HepG2 (cell line): Measurements from ENCODE around the gene VAPA. TPM values are rescaled to one million over a fixed set of nuclear protein-coding genes. Genes with fewer than 3 reads are reported as not detected.

Source experiments
- AHR ChIP-seq: IDR thresholded peaks from 2 replicates; pipeline ENCODE4 v1.6.1; 2018; ENCODE audit warnings: missing genetic modification reagents, missing compliant biosample characterization
- DR1 ChIP-seq: sonication (generic); formaldehyde crosslinking; IDR thresholded peaks from 2 replicates; pipeline ENCODE4 v1.8.0; 2021; ENCODE audit warnings: mild to moderate bottlenecking, missing genetic modification reagents, inconsistent platforms
- FOSL2 ChIP-seq: sonication (generic); formaldehyde crosslinking; IDR thresholded peaks from 2 replicates; pipeline ENCODE4 v1.4.0; 2020; ENCODE audit warnings: missing genetic modification reagents
- KMT2B ChIP-seq: IDR thresholded peaks from 2 replicates; pipeline ENCODE4 v1.6.1; 2016; ENCODE audit warnings: missing genetic modification reagents, missing compliant biosample characterization
- POLR2A ChIP-seq, 2 experiments: IDR thresholded peaks; 2 replicates each; pipeline ENCODE4 v1.6.1; 2011; ENCODE audit warnings: low read depth in 2 of 2, low read length in 2 of 2, mild to moderate bottlenecking in 1 of 2, moderate library complexity in 1 of 2; ENCODE audit not compliant: insufficient read depth in 1 of 2
- SAFB2 ChIP-seq: sonication (generic); formaldehyde crosslinking; IDR thresholded peaks from 2 replicates; pipeline ENCODE4 v1.5.1; 2020; ENCODE audit warnings: missing genetic modification reagents, low read depth, mild to moderate bottlenecking, borderline replicate concordance
- TBX3 ChIP-seq: fragments of 450-650 bp; IDR thresholded peaks from 2 replicates; pipeline ENCODE4 v1.6.1; 2017; ENCODE audit warnings: antibody characterized with exemption, mild to moderate bottlenecking, inconsistent platforms, borderline replicate concordance
- YEATS4 ChIP-seq: sonication (generic); formaldehyde crosslinking; IDR thresholded peaks from 2 replicates; pipeline ENCODE4 v1.4.0; 2020; ENCODE audit warnings: missing genetic modification reagents, borderline replicate concordance
- ZMYM4 ChIP-seq: sonication (generic); formaldehyde crosslinking; IDR thresholded peaks from 2 replicates; pipeline ENCODE4 v1.8.1; 2023; ENCODE audit warnings: mild to moderate bottlenecking, missing genetic modification reagents
- ZNF790 ChIP-seq: sonication (generic); formaldehyde crosslinking; IDR thresholded peaks from 2 replicates; pipeline ENCODE4 v1.8.0; 2022; ENCODE audit warnings: missing genetic modification reagents, mild to moderate bottlenecking, borderline replicate concordance
- polyA plus RNA-seq, 8 experiments: library from polyadenylated mRNA; depleted of rRNA in 3 of 8; stranded (reverse) in 7 of 8; unstranded in 1 of 8; fragments of >200 nt; fragmentation: Illumina TruSeq in 4 of 8; extraction: Trizol in 4 of 8; gene quantifications; 2 replicates each; pipeline versions ENCODE4 v1.2.1 to v1.2.3, GENCODE V29; 2011 to 2016; ENCODE audit warnings: low read depth in 4 of 8, missing spikeins in 1 of 8, mixed read lengths in 1 of 8; ENCODE audit not compliant: insufficient read depth in 1 of 8
- total RNA-seq, 5 experiments: library from RNA; depleted of rRNA; stranded (reverse); fragments of >200 nt; fragmentation: Illumina TruSeq; extraction: Trizol; gene quantifications; 2 replicates each; pipeline ENCODE4 v1.2.3, GENCODE V29; 2016; ENCODE audit warnings: low read depth in 1 of 5
- TF ChIP-seq, protein P1 (sequence below): sonication (generic); formaldehyde crosslinking; IDR thresholded peaks from 2 replicates; pipeline ENCODE4 v1.5.1; 2020; ENCODE audit warnings: missing genetic modification reagents, mild to moderate bottlenecking, borderline replicate concordance
- TF ChIP-seq, protein P2 (sequence below): sonication (generic); formaldehyde crosslinking; IDR thresholded peaks from 2 replicates; pipeline ENCODE4 v1.4.0; 2020; ENCODE audit warnings: low read depth, missing genetic modification reagents
- TF ChIP-seq, protein P3 (sequence below): sonication (generic); formaldehyde crosslinking; IDR thresholded peaks from 2 replicates; pipeline ENCODE4 v1.5.1; 2020; ENCODE audit warnings: mild to moderate bottlenecking, missing genetic modification reagents, borderline replicate concordance
- TF ChIP-seq, protein P4 (sequence below): IDR thresholded peaks from 2 replicates; pipeline ENCODE4 v1.6.1; 2016

VAPA gene
- total and polyA plus RNA-seq, 2 of the 13 experiments (the other 11 are each of a cell fraction or from before 2014, with no cell fraction given) = 167 to 294 TPM

DNA sequence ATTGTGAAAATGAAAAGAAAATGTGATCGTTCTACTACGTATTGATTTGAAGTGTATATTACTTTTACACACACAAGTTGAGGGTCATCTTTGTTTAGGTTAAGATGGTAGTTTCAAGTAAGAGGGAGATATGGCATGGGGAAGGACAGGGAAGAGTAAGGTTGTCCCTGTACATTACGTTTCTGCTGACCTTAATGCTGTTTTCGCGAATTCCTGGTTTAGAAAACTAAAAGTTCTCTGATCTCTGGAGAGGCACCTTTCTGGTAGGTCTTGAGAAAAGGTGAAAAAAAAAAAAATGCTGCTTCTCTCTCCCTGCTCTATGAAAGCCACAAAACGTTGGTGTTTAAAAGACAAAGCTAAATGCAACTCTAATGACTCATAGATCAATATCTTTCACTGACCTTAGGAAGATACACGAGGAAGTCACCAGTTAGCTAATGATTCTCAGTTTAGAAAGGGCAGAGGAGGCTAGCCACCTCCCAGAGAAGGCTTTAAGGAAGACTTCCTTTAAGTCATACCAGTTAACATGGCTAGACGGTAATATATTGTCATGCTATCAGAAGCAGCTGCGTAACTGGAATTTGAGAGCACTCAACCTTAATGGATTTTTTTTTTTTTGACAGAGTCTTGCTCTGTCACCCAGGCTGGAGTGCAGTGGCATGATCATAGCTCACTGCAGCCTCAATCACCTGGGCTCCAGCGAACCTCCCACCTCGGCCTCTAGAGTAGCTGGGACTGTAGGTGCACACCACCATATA lies 14.8 kb upstream of the VAPA start (continued):
- TF ChIP-seq ZMYM4 (CRISPR knock-in tag) = no peak
- no peak for TF ChIP-seq YEATS4 (CRISPR knock-in tag)
- no peak for TF ChIP-seq AHR (CRISPR knock-in tag)
- TF ChIP-seq, protein P1, sequence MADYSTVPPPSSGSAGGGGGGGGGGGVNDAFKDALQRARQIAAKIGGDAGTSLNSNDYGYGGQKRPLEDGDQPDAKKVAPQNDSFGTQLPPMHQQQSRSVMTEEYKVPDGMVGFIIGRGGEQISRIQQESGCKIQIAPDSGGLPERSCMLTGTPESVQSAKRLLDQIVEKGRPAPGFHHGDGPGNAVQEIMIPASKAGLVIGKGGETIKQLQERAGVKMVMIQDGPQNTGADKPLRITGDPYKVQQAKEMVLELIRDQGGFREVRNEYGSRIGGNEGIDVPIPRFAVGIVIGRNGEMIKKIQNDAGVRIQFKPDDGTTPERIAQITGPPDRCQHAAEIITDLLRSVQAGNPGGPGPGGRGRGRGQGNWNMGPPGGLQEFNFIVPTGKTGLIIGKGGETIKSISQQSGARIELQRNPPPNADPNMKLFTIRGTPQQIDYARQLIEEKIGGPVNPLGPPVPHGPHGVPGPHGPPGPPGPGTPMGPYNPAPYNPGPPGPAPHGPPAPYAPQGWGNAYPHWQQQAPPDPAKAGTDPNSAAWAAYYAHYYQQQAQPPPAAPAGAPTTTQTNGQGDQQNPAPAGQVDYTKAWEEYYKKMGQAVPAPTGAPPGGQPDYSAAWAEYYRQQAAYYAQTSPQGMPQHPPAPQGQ (CRISPR knock-in tag) = no peak
- TF ChIP-seq, protein P2, sequence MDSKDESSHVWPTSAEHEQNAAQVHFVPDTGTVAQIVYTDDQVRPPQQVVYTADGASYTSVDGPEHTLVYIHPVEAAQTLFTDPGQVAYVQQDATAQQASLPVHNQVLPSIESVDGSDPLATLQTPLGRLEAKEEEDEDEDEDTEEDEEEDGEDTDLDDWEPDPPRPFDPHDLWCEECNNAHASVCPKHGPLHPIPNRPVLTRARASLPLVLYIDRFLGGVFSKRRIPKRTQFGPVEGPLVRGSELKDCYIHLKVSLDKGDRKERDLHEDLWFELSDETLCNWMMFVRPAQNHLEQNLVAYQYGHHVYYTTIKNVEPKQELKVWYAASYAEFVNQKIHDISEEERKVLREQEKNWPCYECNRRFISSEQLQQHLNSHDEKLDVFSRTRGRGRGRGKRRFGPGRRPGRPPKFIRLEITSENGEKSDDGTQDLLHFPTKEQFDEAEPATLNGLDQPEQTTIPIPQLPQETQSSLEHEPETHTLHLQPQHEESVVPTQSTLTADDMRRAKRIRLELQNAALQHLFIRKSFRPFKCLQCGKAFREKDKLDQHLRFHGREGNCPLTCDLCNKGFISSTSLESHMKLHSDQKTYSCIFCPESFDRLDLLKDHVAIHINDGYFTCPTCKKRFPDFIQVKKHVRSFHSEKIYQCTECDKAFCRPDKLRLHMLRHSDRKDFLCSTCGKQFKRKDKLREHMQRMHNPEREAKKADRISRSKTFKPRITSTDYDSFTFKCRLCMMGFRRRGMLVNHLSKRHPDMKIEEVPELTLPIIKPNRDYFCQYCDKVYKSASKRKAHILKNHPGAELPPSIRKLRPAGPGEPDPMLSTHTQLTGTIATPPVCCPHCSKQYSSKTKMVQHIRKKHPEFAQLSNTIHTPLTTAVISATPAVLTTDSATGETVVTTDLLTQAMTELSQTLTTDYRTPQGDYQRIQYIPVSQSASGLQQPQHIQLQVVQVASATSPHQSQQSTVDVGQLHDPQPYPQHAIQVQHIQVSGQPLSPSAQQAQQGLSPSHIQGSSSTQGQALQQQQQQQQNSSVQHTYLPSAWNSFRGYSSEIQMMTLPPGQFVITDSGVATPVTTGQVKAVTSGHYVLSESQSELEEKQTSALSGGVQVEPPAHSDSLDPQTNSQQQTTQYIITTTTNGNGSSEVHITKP (CRISPR knock-in tag) = no peak
- peak; percentile 28; the same call in 1 of the 2 replicates for TF ChIP-seq KMT2B
- TF ChIP-seq DR1 = no peak
- peak; percentile 94 for TF ChIP-seq FOSL2
- TF ChIP-seq, protein P3, sequence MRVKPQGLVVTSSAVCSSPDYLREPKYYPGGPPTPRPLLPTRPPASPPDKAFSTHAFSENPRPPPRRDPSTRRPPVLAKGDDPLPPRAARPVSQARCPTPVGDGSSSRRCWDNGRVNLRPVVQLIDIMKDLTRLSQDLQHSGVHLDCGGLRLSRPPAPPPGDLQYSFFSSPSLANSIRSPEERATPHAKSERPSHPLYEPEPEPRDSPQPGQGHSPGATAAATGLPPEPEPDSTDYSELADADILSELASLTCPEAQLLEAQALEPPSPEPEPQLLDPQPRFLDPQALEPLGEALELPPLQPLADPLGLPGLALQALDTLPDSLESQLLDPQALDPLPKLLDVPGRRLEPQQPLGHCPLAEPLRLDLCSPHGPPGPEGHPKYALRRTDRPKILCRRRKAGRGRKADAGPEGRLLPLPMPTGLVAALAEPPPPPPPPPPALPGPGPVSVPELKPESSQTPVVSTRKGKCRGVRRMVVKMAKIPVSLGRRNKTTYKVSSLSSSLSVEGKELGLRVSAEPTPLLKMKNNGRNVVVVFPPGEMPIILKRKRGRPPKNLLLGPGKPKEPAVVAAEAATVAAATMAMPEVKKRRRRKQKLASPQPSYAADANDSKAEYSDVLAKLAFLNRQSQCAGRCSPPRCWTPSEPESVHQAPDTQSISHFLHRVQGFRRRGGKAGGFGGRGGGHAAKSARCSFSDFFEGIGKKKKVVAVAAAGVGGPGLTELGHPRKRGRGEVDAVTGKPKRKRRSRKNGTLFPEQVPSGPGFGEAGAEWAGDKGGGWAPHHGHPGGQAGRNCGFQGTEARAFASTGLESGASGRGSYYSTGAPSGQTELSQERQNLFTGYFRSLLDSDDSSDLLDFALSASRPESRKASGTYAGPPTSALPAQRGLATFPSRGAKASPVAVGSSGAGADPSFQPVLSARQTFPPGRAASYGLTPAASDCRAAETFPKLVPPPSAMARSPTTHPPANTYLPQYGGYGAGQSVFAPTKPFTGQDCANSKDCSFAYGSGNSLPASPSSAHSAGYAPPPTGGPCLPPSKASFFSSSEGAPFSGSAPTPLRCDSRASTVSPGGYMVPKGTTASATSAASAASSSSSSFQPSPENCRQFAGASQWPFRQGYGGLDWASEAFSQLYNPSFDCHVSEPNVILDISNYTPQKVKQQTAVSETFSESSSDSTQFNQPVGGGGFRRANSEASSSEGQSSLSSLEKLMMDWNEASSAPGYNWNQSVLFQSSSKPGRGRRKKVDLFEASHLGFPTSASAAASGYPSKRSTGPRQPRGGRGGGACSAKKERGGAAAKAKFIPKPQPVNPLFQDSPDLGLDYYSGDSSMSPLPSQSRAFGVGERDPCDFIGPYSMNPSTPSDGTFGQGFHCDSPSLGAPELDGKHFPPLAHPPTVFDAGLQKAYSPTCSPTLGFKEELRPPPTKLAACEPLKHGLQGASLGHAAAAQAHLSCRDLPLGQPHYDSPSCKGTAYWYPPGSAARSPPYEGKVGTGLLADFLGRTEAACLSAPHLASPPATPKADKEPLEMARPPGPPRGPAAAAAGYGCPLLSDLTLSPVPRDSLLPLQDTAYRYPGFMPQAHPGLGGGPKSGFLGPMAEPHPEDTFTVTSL = peak; percentile 61; the same call in 1 of the 2 replicates
- 0 out of 4 replicates have a peak, but pooled peaks of 1 of the 2 experiments have one; percentile 20 for TF ChIP-seq POLR2A (IDR thresholded peaks at IDR 0.05; ENCODE audit: insufficient read depth in 1 of 2, low read depth in 2 of 2, low read length in 2 of 2)
- TF ChIP-seq, protein P4, sequence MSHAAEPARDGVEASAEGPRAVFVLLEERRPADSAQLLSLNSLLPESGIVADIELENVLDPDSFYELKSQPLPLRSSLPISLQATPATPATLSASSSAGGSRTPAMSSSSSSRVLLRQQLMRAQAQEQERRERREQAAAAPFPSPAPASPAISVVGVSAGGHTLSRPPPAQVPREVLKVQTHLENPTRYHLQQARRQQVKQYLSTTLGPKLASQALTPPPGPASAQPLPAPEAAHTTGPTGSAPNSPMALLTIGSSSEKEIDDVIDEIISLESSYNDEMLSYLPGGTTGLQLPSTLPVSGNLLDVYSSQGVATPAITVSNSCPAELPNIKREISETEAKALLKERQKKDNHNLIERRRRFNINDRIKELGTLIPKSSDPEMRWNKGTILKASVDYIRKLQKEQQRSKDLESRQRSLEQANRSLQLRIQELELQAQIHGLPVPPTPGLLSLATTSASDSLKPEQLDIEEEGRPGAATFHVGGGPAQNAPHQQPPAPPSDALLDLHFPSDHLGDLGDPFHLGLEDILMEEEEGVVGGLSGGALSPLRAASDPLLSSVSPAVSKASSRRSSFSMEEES (CRISPR knock-in tag) = peak; percentile 32; the same call in 1 of the 2 replicates
- no peak for TF ChIP-seq SAFB2 (CRISPR knock-in tag)
- TF ChIP-seq TBX3 = no peak
- no peak for TF ChIP-seq ZNF790 (CRISPR knock-in tag)
